GM18507 (cell line): ENCODE data around the gene JAML.

ENCODE experiments used
- DNase-seq: peaks from one replicate; pipeline ENCODE4 v3.0.0; 2011; ENCODE audit warnings: low read depth; ENCODE audit not compliant: insufficient read length; ENCODE audit errors: extremely low spot score
- FAIRE-seq: peaks from 2 replicates; lab custom pipeline; 2011; peaks lifted over from hg19 to GRCh38; lab: Jason Lieb, UNC

JAML gene, protein sequence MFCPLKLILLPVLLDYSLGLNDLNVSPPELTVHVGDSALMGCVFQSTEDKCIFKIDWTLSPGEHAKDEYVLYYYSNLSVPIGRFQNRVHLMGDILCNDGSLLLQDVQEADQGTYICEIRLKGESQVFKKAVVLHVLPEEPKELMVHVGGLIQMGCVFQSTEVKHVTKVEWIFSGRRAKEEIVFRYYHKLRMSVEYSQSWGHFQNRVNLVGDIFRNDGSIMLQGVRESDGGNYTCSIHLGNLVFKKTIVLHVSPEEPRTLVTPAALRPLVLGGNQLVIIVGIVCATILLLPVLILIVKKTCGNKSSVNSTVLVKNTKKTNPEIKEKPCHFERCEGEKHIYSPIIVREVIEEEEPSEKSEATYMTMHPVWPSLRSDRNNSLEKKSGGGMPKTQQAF

DNA sequence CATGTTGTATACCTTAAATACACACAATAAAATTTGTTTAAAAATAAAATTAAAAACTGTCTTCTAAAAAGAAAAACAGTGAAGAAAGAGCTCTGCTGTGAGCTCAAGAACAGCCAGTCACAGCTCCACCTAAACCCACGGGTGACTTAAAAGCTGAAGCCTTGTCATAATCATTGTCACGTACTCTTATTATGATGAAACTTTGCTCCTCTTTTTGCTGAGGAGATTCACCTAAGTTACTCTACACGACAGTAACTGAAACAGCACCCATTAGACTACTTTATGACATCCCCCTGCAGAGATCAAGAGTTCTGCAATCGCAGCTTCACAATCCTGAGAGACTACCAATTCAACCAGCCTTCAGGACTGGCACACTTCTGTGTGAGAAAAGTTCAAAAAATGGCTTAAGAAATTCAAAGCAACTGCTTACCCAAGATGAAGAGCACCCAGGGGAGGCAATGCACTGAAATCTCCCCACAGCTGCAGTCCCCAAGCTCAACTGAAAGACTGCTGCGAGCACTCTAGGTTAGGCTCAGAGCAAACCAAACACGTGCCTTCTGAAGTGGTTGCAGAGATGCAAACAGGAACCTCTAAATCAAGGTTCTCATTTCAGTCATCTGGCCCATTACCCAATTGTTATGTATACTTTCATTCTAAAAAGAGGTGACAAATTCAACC, at the start of gene JAML:
JAML (minus strand) TSS at position 501 of the 678 bp plus-strand sequence. CDS start 10,145 bp downstream, outside the sequence.
- FAIRE-seq: peak; percentile 67
- no peak for DNase-seq

GRCh38 chr11:118274186-118274585, 49.4 kb upstream of the JAML start:
- DNase-seq (no peak), FAIRE-seq (no peak)

- DNase-seq: no peak
- FAIRE-seq: no peak
Observed at GRCh38 chr11:118272001-118272400, 47.2 kb upstream of the JAML start.

- FAIRE-seq (no peak), DNase-seq (no peak)
Observed at GRCh38 chr11:118267486-118267885, 42.7 kb upstream of the JAML start.

DNA sequence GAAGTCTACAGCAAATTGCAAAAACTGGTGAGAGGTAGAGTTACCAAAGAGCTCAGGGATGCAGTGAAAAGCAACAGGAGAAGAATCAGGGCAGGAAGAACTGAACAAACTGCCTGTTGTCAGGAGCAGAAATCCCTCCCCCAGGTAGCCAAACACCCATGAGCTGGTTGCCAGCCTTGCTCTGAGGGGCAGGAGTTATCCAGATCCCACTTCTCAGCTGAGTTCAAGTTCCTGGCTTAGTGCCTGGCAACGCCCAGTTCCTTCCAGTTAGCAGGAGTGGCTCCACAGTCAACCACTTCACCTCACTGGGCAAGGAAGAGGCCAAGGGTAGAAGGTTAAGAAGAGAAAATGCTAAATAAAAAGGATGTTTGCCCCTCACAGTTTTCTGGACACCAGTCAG, 41.1 kb upstream of the JAML start:
- FAIRE-seq (no peak), DNase-seq (no peak)

GRCh38 chr11:118264569-118265465, 40.0 kb upstream of the JAML start:
- FAIRE-seq: no peak
- DNase-seq: no peak

GRCh38 chr11:118263695-118264568, 39.1 kb upstream of the JAML start, which contains the start of gene MPZL2:
Gene MPZL2, minus strand, starts transcription at chr11:118264297. Its CDS starts 144 bp downstream, at chr11:118264153.
- FAIRE-seq (no peak), DNase-seq (no peak)

DNA sequence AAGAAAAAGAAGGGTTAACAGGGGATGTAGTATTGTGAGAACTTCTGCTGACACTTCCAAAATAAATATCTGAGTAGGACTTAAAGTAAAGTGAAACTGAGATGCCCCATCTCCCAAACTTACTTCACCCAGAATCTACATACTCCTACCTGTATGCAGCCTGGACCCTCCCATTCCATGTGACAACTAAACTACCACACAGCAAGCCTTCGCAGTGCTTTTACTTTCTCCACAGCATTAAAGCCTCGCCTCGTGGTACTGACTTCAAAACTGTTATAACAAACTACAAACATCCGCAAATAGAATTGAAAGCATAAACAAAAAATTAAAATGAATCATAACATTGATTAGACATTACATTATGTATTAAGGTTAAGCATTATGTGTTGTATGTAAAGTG, 38.3 kb upstream of the JAML start:
- FAIRE-seq (no peak), DNase-seq (no peak)

GRCh38 chr11:118260353-118260752, 35.5 kb upstream of the JAML start:
- DNase-seq (no peak), FAIRE-seq (no peak)

DNA sequence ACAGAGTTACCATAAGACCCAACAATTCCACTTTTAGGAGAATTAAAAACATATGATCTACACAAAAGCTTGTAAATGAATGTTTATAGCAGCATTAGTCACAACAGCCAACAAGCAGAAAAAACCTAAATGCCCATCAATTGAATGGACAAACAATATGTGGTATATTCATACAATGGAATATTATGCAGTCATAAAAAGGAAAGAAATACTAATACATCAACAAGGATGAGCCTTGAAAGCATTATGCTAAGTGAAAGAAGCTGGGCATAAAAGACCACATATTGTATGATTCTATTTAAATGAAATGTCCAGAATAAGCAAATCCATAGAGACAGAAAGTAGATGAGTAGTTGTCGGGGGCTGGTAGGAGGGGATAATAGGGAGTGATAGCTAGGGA, 34.3 kb upstream of the JAML start:
- DNase-seq (no peak), FAIRE-seq (no peak)

- DNase-seq: no peak
- no peak for FAIRE-seq
Observed at GRCh38 chr11:118258410-118258809, 33.6 kb upstream of the JAML start.

- DNase-seq: no peak
- peak; percentile 59 for FAIRE-seq
Observed at GRCh38 chr11:118252688-118253087, 27.9 kb upstream of the JAML start.

- DNase-seq: peak; percentile 75
Observed at GRCh38 chr11:118251858-118252652, 27.2 kb upstream of the JAML start, which contains the start of gene MPZL3. Gene MPZL3, minus strand, starts transcription at chr11:118252365. Its CDS starts 71 bp downstream, at chr11:118252294.

GRCh38 chr11:118247041-118247440, 22.2 kb upstream of the JAML start:
- DNase-seq (no peak), FAIRE-seq (no peak)

More at GRCh38 chr11:118251858-118252652, 27.2 kb upstream of the JAML start, which contains the start of gene MPZL3:
- peak; percentile 96 for FAIRE-seq

GRCh38 chr11:118245936-118246562, 21.2 kb upstream of the JAML start:
- FAIRE-seq: no peak

DNA sequence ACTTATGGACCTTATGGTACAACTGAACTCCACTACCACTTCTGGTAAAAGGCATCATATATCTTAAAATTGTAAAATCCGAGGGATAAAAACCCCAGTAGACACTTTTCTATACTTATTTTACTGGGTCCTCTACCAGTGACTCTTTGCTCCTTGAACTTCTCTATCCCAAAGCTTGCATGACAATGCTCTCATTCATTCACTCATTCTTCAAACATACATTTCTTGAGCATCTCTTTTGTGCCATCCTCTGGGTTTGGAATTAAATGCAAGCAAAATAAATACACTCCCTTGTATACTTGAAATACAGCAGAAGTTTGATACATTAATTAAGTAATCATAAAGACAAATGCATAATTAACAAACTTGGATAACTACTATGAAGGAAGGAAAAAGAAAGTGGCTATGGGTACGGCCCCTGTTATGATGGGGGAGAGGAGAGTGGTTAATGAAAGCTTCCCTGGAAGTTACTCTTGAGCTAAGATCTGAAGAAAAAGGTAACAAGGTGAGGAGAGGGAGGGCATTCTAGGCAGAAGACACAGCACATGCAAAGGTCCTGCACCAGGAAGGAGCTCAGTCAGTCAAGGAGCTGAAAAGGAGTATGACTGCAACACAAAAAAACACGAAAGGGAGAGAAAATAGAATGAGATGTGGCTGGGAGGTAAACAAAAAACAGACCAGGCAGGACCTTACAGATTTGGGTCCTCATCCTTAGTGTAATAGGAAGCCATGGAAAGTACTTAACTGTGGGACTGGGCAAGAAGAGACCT, 19.4 kb upstream of the JAML start:
- no peak for FAIRE-seq
- DNase-seq: no peak

More at GRCh38 chr11:118245936-118246562, 21.2 kb upstream of the JAML start:
- DNase-seq: no peak

GRCh38 chr11:118243161-118243560, 18.4 kb upstream of the JAML start:
- DNase-seq: no peak
- FAIRE-seq: no peak
